HG03103 (cell line): ENCODE data around the gene EIF3A.
A peak's percentile ranks its signal among the peaks of the same experiment; 100 is the strongest.

Experiments used
- ATAC-seq: cut with Tn5 transposase; IDR thresholded peaks from one replicate; pipeline ENCODE4 v1.9.1; 2021; ENCODE audit warnings: low read depth; ENCODE audit not compliant: unreplicated experiment

The EIF3A gene

DNA sequence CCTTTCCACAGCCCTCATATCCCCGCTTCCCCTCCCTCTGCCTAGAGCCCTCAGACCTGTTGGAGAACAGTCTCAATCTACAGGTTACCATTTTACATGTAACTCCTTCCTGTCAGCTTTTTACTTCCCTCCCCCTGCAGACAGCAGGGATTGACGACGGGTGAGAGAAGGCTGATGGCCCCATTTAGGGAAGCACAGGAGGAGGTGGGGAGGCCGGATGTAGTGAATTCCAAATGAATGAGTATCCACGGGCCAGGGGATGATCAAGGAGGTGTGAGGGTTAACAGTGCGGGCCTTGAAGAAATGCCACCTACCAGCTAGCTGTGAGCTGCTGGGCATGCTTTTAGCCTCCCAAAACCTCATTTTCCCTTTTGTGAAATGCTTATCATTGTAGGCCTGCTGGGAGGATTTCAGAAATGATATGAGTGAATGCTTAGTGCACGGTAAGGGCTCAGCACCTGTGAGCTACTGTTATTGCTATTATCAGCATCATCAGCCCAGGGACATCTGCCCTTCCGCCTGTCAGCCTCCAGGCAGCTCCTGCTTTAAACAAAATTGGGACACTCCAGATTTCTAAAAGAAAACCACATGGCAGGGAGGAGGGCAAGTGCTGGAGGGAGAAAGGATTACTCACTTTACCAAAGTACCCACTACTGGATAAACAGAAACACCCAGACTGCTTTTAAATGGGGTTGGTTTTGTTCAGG lies 57.6 kb downstream of the EIF3A start:
- ATAC-seq: no peak

DNA sequence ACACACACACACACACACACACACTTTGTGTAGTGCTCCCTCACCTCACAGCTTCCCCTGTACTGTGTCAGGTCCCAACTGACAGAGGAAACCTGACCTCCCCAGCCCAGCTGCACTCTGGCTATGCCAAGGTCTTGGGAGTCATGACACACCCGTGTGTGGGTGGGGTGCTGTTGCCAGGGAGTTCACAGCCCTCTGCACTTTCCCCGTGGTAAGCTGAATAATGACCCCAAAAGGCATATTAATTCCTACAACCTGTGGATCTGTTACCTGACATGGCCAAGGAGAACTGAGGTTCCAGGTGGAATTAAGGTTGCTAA lies 60.0 kb downstream of the EIF3A start:
- no peak for ATAC-seq

DNA sequence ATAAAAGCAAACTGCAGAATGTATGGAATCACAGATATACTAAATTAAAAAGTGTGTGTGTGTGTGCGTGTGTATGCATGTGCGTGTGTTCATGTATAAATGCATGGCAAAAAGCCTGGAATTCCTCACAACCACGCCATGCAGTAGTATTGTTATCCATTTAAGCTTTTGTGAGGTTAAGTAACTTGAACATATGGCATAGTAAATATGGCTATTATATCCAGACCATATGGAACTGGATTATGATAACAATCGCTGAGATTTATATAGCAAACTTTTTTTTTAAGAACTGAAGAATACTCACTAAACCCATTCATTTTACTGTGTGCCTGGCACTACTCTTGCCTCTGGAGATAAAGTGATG lies 73.4 kb downstream of the EIF3A start:
- ATAC-seq: no peak

DNA sequence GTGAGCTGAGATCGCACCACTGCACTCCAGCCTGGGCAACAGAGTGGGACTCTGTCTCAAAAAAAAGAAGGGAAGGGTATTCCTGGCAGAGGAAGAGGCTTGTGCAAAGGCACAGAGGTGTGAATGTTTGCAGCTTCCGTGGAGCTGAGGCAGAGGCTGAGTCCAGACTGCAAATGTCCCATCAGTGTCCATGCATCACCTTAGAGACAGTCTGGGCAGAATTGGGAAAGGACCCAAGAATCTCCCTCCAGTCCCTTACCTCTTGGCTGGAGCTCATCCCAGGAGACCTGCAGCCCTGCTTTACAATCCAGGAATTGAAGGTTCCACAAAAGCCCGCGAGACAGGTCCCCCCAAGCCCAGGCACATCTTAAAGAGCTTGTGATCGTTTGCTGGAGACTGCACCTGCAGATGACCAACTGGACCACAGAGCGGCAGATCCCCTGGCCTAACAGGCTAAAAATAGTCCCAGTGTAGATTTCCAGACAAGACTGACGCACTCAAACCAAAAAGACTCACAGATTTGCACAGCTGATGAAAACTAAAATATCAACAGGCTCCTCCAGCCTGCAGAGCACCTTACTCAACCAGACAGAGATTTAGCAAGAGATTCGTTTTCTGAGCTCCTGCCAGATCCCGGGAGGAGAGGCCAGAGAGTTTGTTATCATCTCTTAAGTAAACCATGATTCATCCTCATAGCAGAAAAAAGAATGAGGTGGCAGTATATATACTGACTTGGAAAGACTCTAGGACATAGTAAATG lies 74.0 kb downstream of the EIF3A start:
- no peak for ATAC-seq

DNA sequence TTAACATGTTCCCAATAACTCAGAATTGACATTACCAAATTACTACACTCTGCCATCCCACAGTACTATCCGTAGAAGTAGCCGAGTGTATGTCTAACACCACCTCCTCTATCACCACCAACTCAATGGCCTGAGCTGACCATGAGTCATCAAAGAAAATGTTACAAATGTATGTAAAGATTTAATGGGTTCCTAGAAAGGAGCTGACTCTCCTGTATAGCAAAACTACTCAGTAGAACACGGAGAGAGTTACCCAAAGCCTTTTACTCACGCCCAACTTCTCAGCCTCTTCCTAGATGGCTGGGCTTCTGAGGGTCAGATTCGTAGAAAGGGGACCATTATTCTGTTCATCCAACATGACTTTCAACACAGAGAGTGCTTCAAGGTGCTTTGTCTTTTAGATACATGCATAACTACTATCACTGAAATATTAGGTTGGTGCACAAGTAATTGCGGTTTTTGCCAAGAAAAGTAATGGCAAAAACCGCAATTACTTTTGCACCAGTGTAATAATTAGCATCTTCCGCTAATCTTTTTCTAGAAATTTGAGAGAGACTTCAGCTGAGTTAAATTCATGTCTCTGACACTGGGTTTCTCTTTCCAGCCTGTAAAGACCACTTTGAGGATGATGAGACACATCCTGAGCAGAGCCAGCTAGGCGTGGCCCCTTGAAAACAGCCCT lies 75.1 kb downstream of the EIF3A start:
- ATAC-seq: no peak

DNA sequence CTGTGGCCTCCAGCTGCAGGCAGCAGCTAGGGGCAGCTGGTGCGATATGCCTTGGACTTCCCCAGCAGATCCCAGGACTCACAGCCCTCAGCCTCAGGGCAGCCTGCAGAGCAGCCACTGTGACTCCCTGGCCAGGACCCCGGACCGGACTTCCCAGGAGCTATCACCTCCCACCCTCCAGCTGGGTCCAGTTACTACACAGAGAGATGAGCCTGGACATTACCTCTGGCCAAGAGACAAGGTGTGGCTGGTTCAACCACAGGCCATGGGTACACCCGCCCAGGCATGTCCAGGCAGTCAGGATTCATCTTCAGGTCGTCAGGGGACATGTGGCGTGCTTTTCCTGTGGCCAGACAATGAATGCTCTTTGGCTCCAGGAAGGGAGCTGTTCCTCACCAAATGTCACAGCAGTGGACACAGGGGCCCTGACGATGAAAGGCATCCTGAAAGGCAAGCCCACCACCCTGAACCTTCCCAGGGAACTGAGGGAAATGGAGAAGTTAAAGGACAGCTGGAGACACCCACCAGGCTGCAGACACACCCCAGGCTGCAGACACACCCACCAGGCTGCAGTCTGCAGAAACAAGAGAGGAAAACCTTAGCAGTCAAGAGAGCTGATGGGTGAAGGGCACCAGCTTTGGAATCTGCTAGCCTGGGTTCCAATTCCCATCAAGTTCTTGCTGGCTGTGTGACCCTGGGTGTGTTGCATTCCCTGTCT lies 76.9 kb downstream of the EIF3A start:
- ATAC-seq: no peak

DNA sequence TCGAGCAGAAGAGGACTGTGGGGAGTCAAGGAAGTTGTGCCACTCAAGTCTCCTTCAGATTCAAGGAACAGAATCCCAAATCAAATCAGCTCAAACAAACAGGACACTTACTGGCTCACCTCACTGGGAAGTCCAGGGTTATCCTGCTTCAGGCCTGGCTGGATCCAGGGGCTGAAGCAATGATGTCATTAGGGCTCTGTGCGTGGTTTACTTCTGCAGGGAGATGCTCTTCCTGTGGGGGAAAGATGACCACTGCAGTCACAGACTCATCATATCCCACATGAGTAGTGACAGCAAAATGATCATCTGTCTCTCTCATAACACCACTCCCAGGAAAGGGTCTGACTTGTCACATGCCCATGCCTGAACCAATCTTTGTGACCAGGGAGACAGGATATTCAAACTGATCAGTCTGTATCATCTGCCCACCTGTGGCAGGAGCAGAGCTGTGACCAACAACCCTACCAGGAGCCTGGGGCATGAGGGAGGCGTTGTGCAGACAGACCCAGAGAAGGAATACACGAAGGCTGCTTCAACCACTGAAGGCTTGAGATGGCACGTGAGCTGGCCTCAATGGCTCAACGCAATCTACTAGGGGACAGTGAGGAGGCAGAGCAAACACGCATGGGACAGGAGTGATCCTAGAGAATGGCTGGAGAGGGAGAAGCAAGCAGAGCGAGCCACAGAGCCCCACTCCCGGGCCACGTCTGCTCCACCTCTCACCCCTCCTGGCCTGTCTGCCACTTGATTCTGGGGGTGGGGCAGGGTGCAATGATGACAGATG lies 78.7 kb downstream of the EIF3A start:
- no peak for ATAC-seq

DNA sequence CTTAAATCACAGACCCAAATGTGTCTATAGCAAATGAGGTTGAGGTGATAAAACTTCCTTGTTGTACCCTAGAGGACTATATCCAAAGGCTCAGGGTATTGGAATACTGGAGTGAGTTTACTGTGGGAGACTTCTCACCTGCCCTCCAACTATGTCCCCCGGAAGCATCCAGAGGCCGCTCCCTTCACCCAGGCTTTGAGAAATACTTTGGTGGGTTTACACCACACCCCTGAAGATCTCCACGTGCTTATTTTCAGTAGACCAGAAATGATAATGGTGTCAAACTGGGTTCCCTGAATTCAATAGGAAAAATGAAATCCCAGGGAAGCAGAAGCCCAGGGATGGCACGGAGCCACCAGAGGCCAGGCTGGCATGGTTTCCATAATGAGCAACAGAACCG lies 82.4 kb downstream of the EIF3A start:
- ATAC-seq: no peak

DNA sequence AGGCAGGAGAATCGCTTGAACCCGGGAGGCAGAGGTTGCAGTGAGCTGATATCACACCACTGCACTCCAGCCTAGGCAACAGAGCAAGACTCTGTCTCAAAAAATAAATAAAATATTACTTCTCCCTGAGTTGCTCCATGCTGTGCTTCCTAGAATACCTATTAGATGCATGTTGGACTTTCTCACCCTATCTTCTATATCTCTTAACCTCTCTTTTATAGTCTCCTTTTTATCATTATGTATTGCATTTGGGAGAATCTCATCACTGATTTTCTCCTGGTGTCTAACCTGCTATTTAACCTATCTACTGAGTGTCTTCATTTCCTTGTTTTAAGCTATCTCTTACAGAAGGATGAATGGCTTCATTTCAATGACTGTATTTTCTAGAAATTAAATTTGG lies 83.2 kb downstream of the EIF3A start:
- no peak for ATAC-seq

DNA sequence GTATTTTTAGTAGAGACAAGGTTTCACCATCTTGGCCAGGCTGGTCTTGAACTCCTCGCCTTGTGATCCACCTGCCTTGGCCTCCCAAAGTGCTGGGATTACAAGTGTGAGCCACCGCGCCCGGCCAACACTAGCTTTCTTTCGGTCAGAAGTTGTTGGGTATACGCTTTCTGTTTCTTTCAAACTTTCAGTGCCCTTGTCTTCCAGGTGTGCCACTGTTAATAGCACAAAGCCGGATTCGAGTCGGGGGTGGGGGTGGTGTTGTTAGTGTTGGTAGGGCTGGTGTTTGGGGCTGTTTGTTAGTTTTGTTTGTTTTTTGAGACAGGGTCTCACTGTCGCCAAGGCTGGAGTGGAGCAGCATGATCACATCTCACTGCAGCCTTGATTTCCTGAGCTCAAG lies 84.9 kb downstream of the EIF3A start:
- ATAC-seq: no peak

DNA sequence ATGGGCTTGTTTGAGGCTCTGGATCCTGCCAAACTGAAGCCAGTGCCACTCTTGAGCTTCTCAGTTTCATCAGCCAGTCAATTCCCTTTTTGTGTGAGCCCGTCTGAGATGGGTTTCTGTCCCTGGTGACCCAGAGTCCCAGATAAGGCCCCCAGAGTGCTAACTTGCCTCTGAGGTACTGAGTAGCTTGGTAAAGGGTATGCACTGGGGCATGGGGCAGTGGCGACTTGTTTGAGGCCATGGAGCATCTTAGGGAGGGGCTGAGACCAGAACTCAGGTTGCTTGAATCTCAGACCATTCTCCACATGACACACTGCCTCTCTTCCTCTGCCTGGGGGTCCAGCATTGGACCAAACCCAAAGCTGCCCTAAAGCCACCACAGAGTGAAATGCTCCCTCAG lies 86.3 kb downstream of the EIF3A start:
- no peak for ATAC-seq

DNA sequence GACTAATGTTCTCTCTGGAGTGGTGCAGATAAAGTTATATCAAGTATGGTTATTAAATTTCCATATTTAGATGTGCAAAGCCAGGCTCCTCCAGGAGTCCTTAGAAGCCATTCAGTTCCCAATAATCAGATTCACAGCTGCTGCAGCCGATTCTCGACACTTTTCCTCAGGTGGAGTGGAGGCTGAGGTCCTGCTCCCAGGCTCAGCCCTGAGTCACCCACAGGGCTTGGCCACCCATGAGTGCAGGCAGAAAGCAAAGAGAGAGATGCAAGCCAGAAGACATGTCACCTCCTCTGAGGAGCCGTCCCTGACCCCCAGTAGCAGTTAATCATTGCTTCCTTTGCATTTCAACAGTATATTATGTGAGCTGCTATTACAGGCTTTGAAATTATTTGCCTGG lies 87.4 kb downstream of the EIF3A start:
- ATAC-seq: no peak

DNA sequence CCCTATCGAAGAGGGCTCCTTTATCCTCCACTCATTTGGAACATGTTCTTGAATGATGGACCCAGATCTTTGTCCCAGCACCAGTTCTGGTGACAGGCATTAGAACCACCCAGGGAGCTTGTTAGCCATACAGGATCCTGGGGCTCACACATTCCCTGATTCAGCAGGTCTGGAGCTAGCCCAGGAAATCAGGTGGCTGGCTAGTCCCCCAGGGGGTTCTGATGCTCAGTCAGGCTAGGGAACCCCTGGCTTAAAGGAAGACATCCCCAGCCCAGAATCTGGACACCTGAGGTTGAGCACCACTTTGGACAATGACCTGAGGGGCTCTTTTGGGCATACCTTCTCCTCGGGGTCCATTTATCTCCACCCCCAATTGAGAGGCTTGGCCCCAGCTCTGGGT lies 88.1 kb downstream of the EIF3A start:
- no peak for ATAC-seq

DNA sequence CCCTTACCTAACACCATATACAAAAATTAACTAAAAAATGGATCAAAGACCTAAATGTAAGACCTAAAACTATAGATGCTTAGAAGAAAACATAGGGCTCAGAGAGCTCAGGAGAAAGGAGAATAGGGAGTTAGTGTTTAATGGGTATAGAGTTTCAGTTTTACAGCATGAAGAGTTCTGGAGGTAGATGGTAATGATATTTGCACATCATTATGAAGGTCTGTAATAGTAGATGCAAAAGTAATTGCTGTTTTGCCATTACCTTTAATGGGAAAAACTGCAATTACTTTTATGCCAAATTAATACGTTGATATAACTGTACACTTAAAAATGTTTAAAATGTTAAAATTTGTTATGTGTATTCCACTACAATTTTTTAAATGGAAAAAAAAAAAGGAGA lies 90.3 kb downstream of the EIF3A start:
- ATAC-seq: no peak

DNA sequence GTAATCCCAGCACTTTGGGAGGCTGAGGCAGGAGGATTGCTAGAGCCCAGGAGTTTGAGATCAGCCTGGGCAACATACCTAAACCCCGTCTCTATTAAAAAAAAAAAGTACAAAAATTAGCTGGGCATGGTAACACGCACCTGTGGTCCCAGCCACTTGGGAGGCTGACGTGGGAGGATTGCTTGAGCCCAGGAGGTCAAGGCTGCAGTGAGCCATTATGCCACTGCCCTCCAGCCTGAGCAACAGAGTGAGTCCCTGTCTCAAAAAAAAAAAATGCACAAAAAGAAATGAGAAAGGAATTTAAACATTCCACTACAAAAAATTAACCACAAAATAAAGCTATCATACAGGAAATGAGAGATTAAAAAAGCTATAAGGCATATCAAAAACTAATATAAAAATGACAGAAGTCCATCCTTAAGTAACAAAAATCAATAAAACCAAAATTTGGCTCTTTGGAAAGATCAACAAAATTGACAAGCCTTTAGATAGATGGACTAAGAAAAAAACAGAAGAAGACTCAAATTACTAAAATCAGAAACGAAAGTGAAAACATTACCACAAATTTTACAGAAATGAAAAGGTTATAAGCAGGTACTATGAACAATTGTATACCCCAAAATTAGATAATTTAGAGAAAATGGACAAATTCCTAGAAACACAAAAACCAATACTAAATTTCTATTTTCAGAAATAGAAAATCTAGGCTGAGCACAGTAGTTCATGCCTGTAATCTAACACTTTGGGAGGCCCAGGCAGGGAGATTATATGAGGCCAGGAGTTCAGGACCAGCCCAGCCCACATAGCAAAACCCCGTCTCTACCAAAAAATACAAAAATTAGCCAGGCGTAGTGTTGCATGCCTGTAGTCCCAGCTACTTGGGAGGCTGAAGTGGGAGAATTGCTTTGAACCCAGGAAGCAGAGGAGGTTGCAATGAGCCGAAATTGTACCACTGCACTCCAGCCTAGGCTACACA lies 93.5 kb downstream of the EIF3A start:
- peak; percentile 82 for ATAC-seq

DNA sequence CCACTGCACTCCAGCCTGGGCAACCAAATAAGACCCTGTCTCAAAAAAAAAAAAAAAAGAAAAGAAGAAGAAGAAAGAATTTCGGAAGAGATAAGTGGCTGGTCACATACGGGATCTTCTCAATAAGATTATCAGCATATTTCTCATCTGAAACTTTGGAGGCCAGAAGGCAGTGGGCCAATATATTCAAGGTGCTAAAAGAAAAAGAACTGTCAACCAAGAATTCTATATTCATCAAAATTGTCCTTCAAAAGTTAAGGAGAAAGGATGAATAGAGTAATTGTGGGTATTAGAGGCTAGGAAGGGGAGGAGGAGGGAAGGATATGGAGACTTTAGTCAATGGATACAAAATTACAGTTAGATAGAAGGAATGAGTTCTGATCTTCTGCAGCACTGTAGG lies 95.0 kb downstream of the EIF3A start:
- no peak for ATAC-seq
